ENCODE results near the gene FAM118A.

DNA sequence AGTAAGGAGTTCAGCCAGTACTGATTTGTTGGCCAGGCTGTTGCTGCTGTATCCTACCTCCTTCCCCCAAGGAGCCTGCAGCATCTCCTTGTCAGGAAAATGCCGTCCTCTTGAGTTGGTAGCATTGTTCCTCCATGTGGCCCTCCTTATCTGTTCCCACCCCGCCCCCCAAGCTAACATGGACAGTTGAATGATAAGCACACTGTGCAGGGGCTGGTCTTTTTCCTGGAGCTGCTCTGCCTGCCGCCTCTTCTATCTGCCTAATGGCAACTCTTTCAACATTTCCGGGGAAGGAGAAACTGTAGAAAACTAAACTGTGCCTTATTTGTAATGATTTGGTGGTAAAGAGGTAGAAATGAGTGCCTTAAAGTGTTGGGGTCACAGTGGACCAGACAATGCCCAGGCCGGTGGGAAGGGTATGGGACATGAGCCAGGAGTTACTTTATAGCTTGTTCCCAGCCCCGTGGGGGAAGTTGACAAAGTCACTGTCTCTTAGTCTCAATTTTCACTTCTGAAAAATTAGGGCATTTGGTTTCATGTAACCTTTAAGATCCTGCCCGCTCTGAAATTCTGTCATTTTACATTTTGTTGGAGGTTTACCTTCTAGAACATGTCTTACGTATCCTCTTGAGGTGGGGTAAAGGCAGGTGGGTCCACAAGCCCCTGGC lies 4.5 kb downstream of the FAM118A start:
- TF ChIP-seq, protein P1, sequence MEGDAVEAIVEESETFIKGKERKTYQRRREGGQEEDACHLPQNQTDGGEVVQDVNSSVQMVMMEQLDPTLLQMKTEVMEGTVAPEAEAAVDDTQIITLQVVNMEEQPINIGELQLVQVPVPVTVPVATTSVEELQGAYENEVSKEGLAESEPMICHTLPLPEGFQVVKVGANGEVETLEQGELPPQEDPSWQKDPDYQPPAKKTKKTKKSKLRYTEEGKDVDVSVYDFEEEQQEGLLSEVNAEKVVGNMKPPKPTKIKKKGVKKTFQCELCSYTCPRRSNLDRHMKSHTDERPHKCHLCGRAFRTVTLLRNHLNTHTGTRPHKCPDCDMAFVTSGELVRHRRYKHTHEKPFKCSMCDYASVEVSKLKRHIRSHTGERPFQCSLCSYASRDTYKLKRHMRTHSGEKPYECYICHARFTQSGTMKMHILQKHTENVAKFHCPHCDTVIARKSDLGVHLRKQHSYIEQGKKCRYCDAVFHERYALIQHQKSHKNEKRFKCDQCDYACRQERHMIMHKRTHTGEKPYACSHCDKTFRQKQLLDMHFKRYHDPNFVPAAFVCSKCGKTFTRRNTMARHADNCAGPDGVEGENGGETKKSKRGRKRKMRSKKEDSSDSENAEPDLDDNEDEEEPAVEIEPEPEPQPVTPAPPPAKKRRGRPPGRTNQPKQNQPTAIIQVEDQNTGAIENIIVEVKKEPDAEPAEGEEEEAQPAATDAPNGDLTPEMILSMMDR (IDR thresholded peaks at IDR 0.05; ENCODE audit: borderline replicate concordance, extremely low read depth, low read length, poor library complexity, severe bottlenecking), result no peak
- no peak for TF ChIP-seq EZH2 (IDR thresholded peaks at IDR 0.05; ENCODE audit: borderline replicate concordance, low read depth, low read length, severe bottlenecking)

All from DND-41 (cell line).